ENCODE measurements around the gene STARD7. TPM values are rescaled to one million over a fixed set of nuclear protein-coding genes. Genes with fewer than 3 reads are reported as not detected.
"Not testable (repeated sequence)": the region's sequence is repeated elsewhere in the genome, so short reads cannot be mapped to it uniquely, and the experiment has no call there.

Gene STARD7
- polyA plus RNA-seq, 4 donors: 44.5 to 123 (median 66.7) TPM

- Histone ChIP-seq H3K9me3 (ENCODE audit: control insufficient read depth in 2 of 2, insufficient read depth in 1 of 2, low read depth in 1 of 2, low read length in 1 of 2) (no peaks in the 10 kb centered on the region), H3K27ac (ENCODE audit: low read depth in 1 of 3, low read length in 2 of 3) (peak overlapping the region in 1 of 3 donors; percentile 55), H3K4me3 (ENCODE audit: low read depth in 1 of 3, low read length in 3 of 3) (peak overlapping the region; percentile 34 to 51 (median 50)), H3K4me1 (ENCODE audit: control insufficient read depth in 3 of 3, insufficient read depth in 2 of 3, low read depth in 1 of 3, low read length in 2 of 3) (peaks cover 0 to 31% (median 0%) of the 10 kb centered on the region in 3 donors), H3K36me3 (ENCODE audit: control insufficient read depth in 3 of 3, insufficient read depth in 2 of 3, low read depth in 1 of 3, low read length in 3 of 3) (peaks cover 0 to 9% (median 0%) of the 10 kb centered on the region in 3 donors), H3K27me3 (ENCODE audit: control insufficient read depth in 3 of 3, insufficient read depth in 3 of 3, low read length in 3 of 3) (peaks cover 0 to 5% (median 0%) of the 10 kb centered on the region in 3 donors)
- DNase-seq (peak in 1 of 2 donors; percentile 15), FAIRE-seq (no peak)
- 9 to 18% (median 11%) methylated on average over 26 to 35 of the region's 35 CpGs for WGBS, 3 donors
Observed at GRCh38 chr2:96144481-96145035, 64.1 kb downstream of the STARD7 start.

- DNase-seq: no peak
- Histone ChIP-seq H3K27me3 (ENCODE audit: control insufficient read depth in 3 of 3, insufficient read depth in 3 of 3, low read length in 3 of 3) (peaks cover 0 to 5% (median 0%) of the 10 kb centered on the region in 3 donors), H3K36me3 (ENCODE audit: control insufficient read depth in 3 of 3, insufficient read depth in 2 of 3, low read depth in 1 of 3, low read length in 3 of 3) (peaks cover 0 to 9% (median 0%) of the 10 kb centered on the region in 3 donors), H3K4me1 (ENCODE audit: control insufficient read depth in 3 of 3, insufficient read depth in 2 of 3, low read depth in 1 of 3, low read length in 2 of 3) (peaks cover 0 to 33% (median 0%) of the 10 kb centered on the region in 3 donors), H3K4me3 (ENCODE audit: low read depth in 1 of 3, low read length in 3 of 3) (peak overlapping the region; percentile 34 to 51 (median 50)), H3K27ac (ENCODE audit: low read depth in 1 of 3, low read length in 2 of 3) (peak overlapping the region in 1 of 3 donors; percentile 55), H3K9me3 (ENCODE audit: control insufficient read depth in 2 of 2, insufficient read depth in 1 of 2, low read depth in 1 of 2, low read length in 1 of 2) (no peaks in the 10 kb centered on the region)
- FAIRE-seq: no peak
- 68 to 86% (median 75%) methylated on average over 16 to 23 of the region's 23 CpGs for WGBS, 3 donors
Observed at GRCh38 chr2:96143848-96144480, 64.7 kb downstream of the STARD7 start.

GRCh38 chr2:96143231-96143847 is 65.3 kb downstream of the STARD7 start:
- Histone ChIP-seq H3K4me1 (ENCODE audit: control insufficient read depth in 3 of 3, insufficient read depth in 2 of 3, low read depth in 1 of 3, low read length in 2 of 3) (peaks cover 0 to 32% (median 0%) of the 10 kb centered on the region in 3 donors), H3K27ac (ENCODE audit: low read depth in 1 of 3, low read length in 2 of 3) (no peak overlapping the region), H3K4me3 (ENCODE audit: low read depth in 1 of 3, low read length in 3 of 3) (peak overlapping the region in 1 of 3 donors; percentile 2), H3K36me3 (ENCODE audit: control insufficient read depth in 3 of 3, insufficient read depth in 2 of 3, low read depth in 1 of 3, low read length in 3 of 3) (peaks cover 0 to 9% (median 0%) of the 10 kb centered on the region in 3 donors), H3K27me3 (ENCODE audit: control insufficient read depth in 3 of 3, insufficient read depth in 3 of 3, low read length in 3 of 3) (peaks cover 0 to 5% (median 0%) of the 10 kb centered on the region in 3 donors), H3K9me3 (ENCODE audit: control insufficient read depth in 2 of 2, insufficient read depth in 1 of 2, low read depth in 1 of 2, low read length in 1 of 2) (no peaks in the 10 kb centered on the region)
- FAIRE-seq (no peak), DNase-seq (no peak)
- 69 to 76% (median 73%) methylated on average over 10 of the region's 10 CpGs for WGBS, 3 donors

DNA sequence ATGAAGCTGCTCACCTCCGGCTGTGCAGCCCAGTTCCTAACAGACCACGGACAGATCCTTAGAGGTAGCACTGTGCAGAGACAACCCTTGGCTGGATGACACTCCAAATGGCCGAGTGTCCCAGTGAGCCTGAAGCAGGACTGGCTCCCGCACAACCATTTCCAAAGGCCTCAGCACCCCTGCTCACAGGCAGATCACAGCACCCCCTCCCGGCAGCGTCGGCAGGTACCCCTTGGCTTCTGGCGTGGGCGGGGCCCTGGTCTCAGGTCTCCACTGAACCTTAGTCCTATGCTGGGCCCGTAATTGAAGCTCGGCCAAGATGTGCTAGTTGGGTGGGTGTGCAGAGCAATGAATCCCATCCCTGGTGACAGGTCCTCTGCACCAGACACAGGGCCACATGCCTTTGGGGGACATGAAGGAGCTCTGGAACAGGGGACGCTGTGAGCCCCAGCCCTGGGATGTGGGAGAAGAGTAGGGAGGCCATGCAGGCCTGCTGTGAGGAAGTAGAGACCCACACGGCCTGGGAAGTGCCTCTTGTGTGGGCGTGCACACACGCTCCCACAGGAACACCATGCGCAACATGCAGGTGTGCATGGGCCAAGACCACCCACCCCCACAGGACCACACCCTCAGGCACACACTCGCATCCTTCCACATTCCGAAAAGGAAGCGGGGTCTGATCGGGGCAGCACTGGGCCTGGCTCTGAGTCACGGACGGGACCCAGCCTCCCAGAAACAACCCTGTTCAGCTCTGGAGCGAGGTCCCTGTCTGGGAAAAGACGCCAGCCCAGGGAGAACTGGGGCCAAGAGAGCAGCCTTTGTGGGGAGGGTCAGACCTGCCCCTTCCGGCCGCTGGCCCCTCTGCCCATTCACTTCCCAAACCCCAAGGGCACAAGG is 66.2 kb downstream of the STARD7 start:
- H3K9me3 ChIP-seq (ENCODE audit: control insufficient read depth in 2 of 2, insufficient read depth in 1 of 2, low read depth in 1 of 2, low read length in 1 of 2): no peaks in the 10 kb centered on the region
- 77 to 85% (median 84%) methylated on average over 25 to 26 of the region's 26 CpGs for WGBS, 3 donors
- FAIRE-seq (no peak), DNase-seq (no peak)
- H3K36me3 ChIP-seq (ENCODE audit: control insufficient read depth in 3 of 3, insufficient read depth in 2 of 3, low read depth in 1 of 3, low read length in 3 of 3): peaks cover 0 to 9% (median 0%) of the 10 kb centered on the region in 3 donors
- H3K27me3 ChIP-seq (ENCODE audit: control insufficient read depth in 3 of 3, insufficient read depth in 3 of 3, low read length in 3 of 3): peaks cover 0 to 5% (median 0%) of the 10 kb centered on the region in 3 donors
- peaks cover 0 to 35% (median 0%) of the 10 kb centered on the region in 3 donors for H3K4me1 ChIP-seq (ENCODE audit: control insufficient read depth in 3 of 3, insufficient read depth in 2 of 3, low read depth in 1 of 3, low read length in 2 of 3)
- no peak overlapping the region for H3K27ac ChIP-seq (ENCODE audit: low read depth in 1 of 3, low read length in 2 of 3)
- no peak overlapping the region for H3K4me3 ChIP-seq (ENCODE audit: low read depth in 1 of 3, low read length in 3 of 3)

GRCh38 chr2:96141624-96141967 is 67.0 kb downstream of the STARD7 start:
- FAIRE-seq: not testable (repeated sequence)

GRCh38 chr2:96140941-96141623 is 67.5 kb downstream of the STARD7 start:
- Histone ChIP-seq H3K27me3 (ENCODE audit: control insufficient read depth in 3 of 3, insufficient read depth in 3 of 3, low read length in 3 of 3) (peaks cover 0 to 5% (median 0%) of the 10 kb centered on the region in 3 donors), H3K4me3 (ENCODE audit: low read depth in 1 of 3, low read length in 3 of 3) (no peak overlapping the region), H3K9me3 (ENCODE audit: control insufficient read depth in 2 of 2, insufficient read depth in 1 of 2, low read depth in 1 of 2, low read length in 1 of 2) (no peaks in the 10 kb centered on the region), H3K4me1 (ENCODE audit: control insufficient read depth in 3 of 3, insufficient read depth in 2 of 3, low read depth in 1 of 3, low read length in 2 of 3) (peaks cover 0 to 24% (median 0%) of the 10 kb centered on the region in 3 donors), H3K27ac (ENCODE audit: low read depth in 1 of 3, low read length in 2 of 3) (no peak overlapping the region), H3K36me3 (ENCODE audit: control insufficient read depth in 3 of 3, insufficient read depth in 2 of 3, low read depth in 1 of 3, low read length in 3 of 3) (peaks cover 0 to 9% (median 0%) of the 10 kb centered on the region in 3 donors)
- 92 to 95% (median 93%) methylated on average over 13 of the region's 13 CpGs for WGBS, 3 donors
- DNase-seq (no peak), FAIRE-seq (no peak)

More at GRCh38 chr2:96141624-96141967, 67.0 kb downstream of the STARD7 start:
- H3K9me3 ChIP-seq (ENCODE audit: control insufficient read depth in 2 of 2, insufficient read depth in 1 of 2, low read depth in 1 of 2, low read length in 1 of 2); H3K4me3 ChIP-seq (ENCODE audit: low read depth in 1 of 3, low read length in 3 of 3); H3K36me3 ChIP-seq (ENCODE audit: control insufficient read depth in 3 of 3, insufficient read depth in 2 of 3, low read depth in 1 of 3, low read length in 3 of 3); H3K27ac ChIP-seq (ENCODE audit: low read depth in 1 of 3, low read length in 2 of 3); DNase-seq; H3K27me3 ChIP-seq (ENCODE audit: control insufficient read depth in 3 of 3, insufficient read depth in 3 of 3, low read length in 3 of 3): not testable (repeated sequence)
- WGBS, 3 donors: 91 to 95% (median 93%) methylated on average over 5 of the region's 5 CpGs
- peaks cover 0 to 29% (median 0%) of the 10 kb centered on the region in 3 donors for H3K4me1 ChIP-seq (ENCODE audit: control insufficient read depth in 3 of 3, insufficient read depth in 2 of 3, low read depth in 1 of 3, low read length in 2 of 3)

GRCh38 chr2:96139181-96139758 is 69.4 kb downstream of the STARD7 start:
- 80 to 81% (median 80%) methylated on average over 7 of the region's 7 CpGs for WGBS, 3 donors
- DNase-seq (no peak), FAIRE-seq (no peak)
- H3K9me3 ChIP-seq (ENCODE audit: control insufficient read depth in 2 of 2, insufficient read depth in 1 of 2, low read depth in 1 of 2, low read length in 1 of 2): no peaks in the 10 kb centered on the region
- H3K4me3 ChIP-seq (ENCODE audit: low read depth in 1 of 3, low read length in 3 of 3): no peak overlapping the region
- H3K27me3 ChIP-seq (ENCODE audit: control insufficient read depth in 3 of 3, insufficient read depth in 3 of 3, low read length in 3 of 3): no peaks in the 10 kb centered on the region
- H3K36me3 ChIP-seq (ENCODE audit: control insufficient read depth in 3 of 3, insufficient read depth in 2 of 3, low read depth in 1 of 3, low read length in 3 of 3): peaks cover 0 to 9% (median 0%) of the 10 kb centered on the region in 3 donors
- peaks cover 0 to 11% (median 0%) of the 10 kb centered on the region in 3 donors for H3K4me1 ChIP-seq (ENCODE audit: control insufficient read depth in 3 of 3, insufficient read depth in 2 of 3, low read depth in 1 of 3, low read length in 2 of 3)
- H3K27ac ChIP-seq (ENCODE audit: low read depth in 1 of 3, low read length in 2 of 3): no peak overlapping the region
